HCT116 (cell line): ENCODE data around the gene ESR1. TPM values are rescaled to one million over a fixed set of nuclear protein-coding genes. Genes with fewer than 3 reads are reported as not detected.

ENCODE experiments used
- ATAC-seq: fragments of 200-7000 bp; cut with Tn5 transposase; 2 replicates; pipeline ENCODE4 v1.9.1; 2020; ENCODE audit warnings: mild to moderate bottlenecking, moderate library complexity
- BruUV-seq: library from RNA; stranded (reverse); fragments of 400-500 nt; replicated peaks from 2 replicates; lab custom pipeline; 2021; lab: Mats Ljungman, UMichigan
- CTCF ChIA-PET: fragments of 300-600 bp; sonication (Branson Sonifier 250); formaldehyde crosslinking; loops from one replicate; lab custom pipeline; 2021; ENCODE audit warnings: antibody characterized with exemption; lab: Charles Lee
- POLR2A ChIA-PET: fragments of 300-600, 350-600 bp; sonication (Branson Sonifier 250); formaldehyde crosslinking; loops from one replicate; lab custom pipeline; 2021; ENCODE audit warnings: antibody characterized with exemption; lab: Charles Lee
- RAD21 ChIA-PET, 2 experiments: fragments of 300-600 bp; sonication (Branson Sonifier 250); formaldehyde crosslinking; loops; one replicate each; lab custom pipeline; 2023; ENCODE audit warnings: low total read pairs in 2 of 2; ENCODE audit not compliant: uncharacterized antibody in 2 of 2, unreplicated experiment in 2 of 2, low non-redundant PET in 1 of 2; lab: Charles Lee
- DNase-seq: peaks from one replicate; pipeline ENCODE4 v3.0.0-alpha.2; 2010; ENCODE audit warnings: low read depth, low spot score
- H2AFZ ChIP-seq: fragments of 200-600 bp; shearing (Covaris generic), sonication (generic); 2 replicates; pipeline ENCODE4 v1.6.1; 2017; ENCODE audit warnings: low read depth, mixed run types, mixed read lengths, antibody characterized with exemption, low read length; ENCODE audit not compliant: poor library complexity, severe bottlenecking
- H3K27ac ChIP-seq: 2 replicates; pipeline ENCODE4 v1.5.1; 2012; ENCODE audit warnings: low read depth, low read length
- H3K27me3 ChIP-seq: fragments of 200-600 bp; sonication (generic); 2 replicates; pipeline ENCODE4 v1.6.1; 2016; ENCODE audit warnings: mixed run types, low read length, mixed read lengths; ENCODE audit not compliant: insufficient read depth
- H3K36me3 ChIP-seq, 2 experiments: fragments of 200-500 bp in 1 of 2; fragments of 200-600 bp in 1 of 2; sonication (Bioruptor generic) in 1 of 2; sonication (generic) in 1 of 2; 2 replicates each; pipeline versions ENCODE4 v1.5.1 to v1.6.1; 2014 to 2016; ENCODE audit warnings: low read length in 2 of 2, inconsistent platforms in 1 of 2, mixed read lengths in 1 of 2, mixed run types in 1 of 2; ENCODE audit not compliant: insufficient read depth in 2 of 2, control insufficient read depth in 1 of 2
- H3K4me1 ChIP-seq, 2 experiments: fragments of 200-600 bp in 1 of 2; sonication (generic) in 1 of 2; 2 replicates each; pipeline versions ENCODE4 v1.5.1 to v1.6.1; 2012 to 2017; ENCODE audit warnings: low read length in 2 of 2, inconsistent platforms in 1 of 2, mild to moderate bottlenecking in 1 of 2, mixed read lengths in 1 of 2, mixed run types in 1 of 2, moderate library complexity in 1 of 2; ENCODE audit not compliant: insufficient read depth in 2 of 2, control insufficient read depth in 1 of 2
- H3K4me2 ChIP-seq: fragments of 200-600 bp; sonication (generic); 2 replicates; pipeline ENCODE4 v1.6.1; 2017; ENCODE audit warnings: mixed run types, low read length, mixed read lengths
- H3K4me3 ChIP-seq, 2 experiments: fragments of 200-600 bp in 1 of 2; sonication (generic) in 1 of 2; replicated peaks in 1 of 2; 2 replicates each; pipeline ENCODE4 v1.5.1; 2011 to 2016; ENCODE audit warnings: low read length in 2 of 2, control low read depth in 1 of 2, low read depth in 1 of 2, mild to moderate bottlenecking in 1 of 2, mixed read lengths in 1 of 2, mixed run types in 1 of 2
- H3K79me2 ChIP-seq: fragments of 200-600 bp; sonication (generic); 2 replicates; pipeline ENCODE4 v1.6.1; 2017; ENCODE audit warnings: mild to moderate bottlenecking, mixed run types, low read length, moderate library complexity, mixed read lengths; ENCODE audit not compliant: insufficient read depth
- H3K9ac ChIP-seq: fragments of 200-600 bp; sonication (generic); 2 replicates; pipeline ENCODE4 v1.6.1; 2016; ENCODE audit warnings: low read length, mixed read lengths
- H3K9me2 ChIP-seq: fragments of 200-600 bp; sonication (generic), shearing (Covaris generic); 2 replicates; pipeline ENCODE4 v1.6.1; 2017; ENCODE audit warnings: mixed run types, mild to moderate bottlenecking, moderate library complexity; ENCODE audit not compliant: insufficient read depth
- H3K9me3 ChIP-seq, 2 experiments: fragments of 200-500 bp in 1 of 2; fragments of 200-600 bp in 1 of 2; sonication (Bioruptor generic) in 1 of 2; sonication (generic) in 1 of 2; 2 replicates each; pipeline ENCODE4 v1.6.1; 2014 to 2017; ENCODE audit warnings: low read length in 2 of 2, mixed read lengths in 2 of 2, inconsistent platforms in 1 of 2, low read depth in 1 of 2, mild to moderate bottlenecking in 1 of 2, mixed run types in 1 of 2, moderate library complexity in 1 of 2; ENCODE audit not compliant: control insufficient read depth in 1 of 2, insufficient read depth in 1 of 2
- H4K20me1 ChIP-seq: fragments of 200-600 bp; sonication (generic), shearing (Covaris generic); 2 replicates; pipeline ENCODE4 v1.6.1; 2017; ENCODE audit warnings: mixed run types, mild to moderate bottlenecking, moderate library complexity; ENCODE audit not compliant: insufficient read depth
- CEBPB ChIP-seq: IDR thresholded peaks from 2 replicates; pipeline ENCODE4 v1.6.1; 2012; ENCODE audit warnings: low read depth
- CTCF ChIP-seq, 3 experiments: fragments of 200-600 bp in 1 of 3; sonication (generic) in 1 of 3; IDR thresholded peaks in 2 of 3; conservative IDR thresholded peaks in 1 of 3; 2 replicates each; pipeline ENCODE4 v1.5.1; 2012 to 2017; ENCODE audit warnings: low read depth in 2 of 3, low read length in 2 of 3, antibody characterized with exemption in 1 of 3, borderline replicate concordance in 1 of 3, control low read depth in 1 of 3, mild to moderate bottlenecking in 1 of 3, mixed read lengths in 1 of 3, mixed run types in 1 of 3, moderate library complexity in 1 of 3; ENCODE audit not compliant: insufficient read depth in 1 of 3
- EZH2 ChIP-seq: fragments of 200-600 bp; sonication (generic); IDR thresholded peaks from 2 replicates; pipeline ENCODE4 v1.6.1; 2017; ENCODE audit warnings: antibody characterized with exemption, mixed run types
- MAX ChIP-seq: IDR thresholded peaks from 2 replicates; pipeline ENCODE4 v1.6.1; 2012
- POLR2AphosphoS5 ChIP-seq: IDR thresholded peaks from 2 replicates; pipeline ENCODE4 v1.6.1; 2011; ENCODE audit warnings: mild to moderate bottlenecking, low read depth, low read length, moderate library complexity
- SIN3A ChIP-seq: IDR thresholded peaks from 2 replicates; pipeline ENCODE4 v1.6.1; 2012; ENCODE audit warnings: low read depth
- SP1 ChIP-seq: IDR thresholded peaks from 2 replicates; pipeline ENCODE4 v1.6.1; 2012; ENCODE audit warnings: low read depth
- SRF ChIP-seq: IDR thresholded peaks from 2 replicates; pipeline ENCODE4 v1.6.1; 2012; ENCODE audit warnings: low read depth
- TCF7L2 ChIP-seq: IDR thresholded peaks from 2 replicates; pipeline ENCODE4 v1.7.0; 2011; ENCODE audit warnings: borderline replicate concordance, inconsistent platforms; ENCODE audit not compliant: insufficient read depth, insufficient read length; ENCODE audit errors: extremely low read depth
- ZNF274 ChIP-seq: fragments of 200-500 bp; sonication (Bioruptor generic); IDR thresholded peaks from 2 replicates; pipeline ENCODE4 v1.6.1; 2014; ENCODE audit warnings: mild to moderate bottlenecking, low read depth, low read length, inconsistent platforms
- intact Hi-C: fragments of 100-400 bp; cut with micrococcal nuclease; formaldehyde crosslinking; loops from 2 replicates; pipeline ENCODE4 v1.10.0; 2022
- total RNA-seq: library from RNA; stranded (reverse); gene quantifications from one replicate; pipeline ENCODE4 v1.2.1, GENCODE V29; 2021; ENCODE audit not compliant: unreplicated experiment

The ESR1 gene
- total RNA-seq, 1 experiment from 2014 or later, result 0.17 TPM

GRCh38 chr6:151813858-151814257 lies 6.4 kb downstream of the ESR1 start:
- no peaks in the 10 kb centered on the region for H3K4me1 ChIP-seq
- DNase-seq (no peak), ATAC-seq (no peak)
- CTCF ChIA-PET, result no interaction called here
- no TSS peak for BruUV-seq
- TF ChIP-seq MAX (no peak), POLR2AphosphoS5 (no peak), ZNF274 (no peak), CTCF (IDR thresholded peaks at IDR 0.05 in 2 of 3, conservative IDR thresholded peaks at IDR 0.05 in 1 of 3; ENCODE audit: borderline replicate concordance in 1 of 3, insufficient read depth in 1 of 3, low read depth in 2 of 3, low read length in 2 of 3) (no peak), TCF7L2 (no peak)
- H3K36me3 ChIP-seq, result no peaks in the 10 kb centered on the region
- H3K9ac ChIP-seq, result no peak overlapping the region
- no peaks in the 10 kb centered on the region for H3K79me2 ChIP-seq
- H3K9me3 ChIP-seq, result no peaks in the 10 kb centered on the region
- H3K27me3 ChIP-seq, result peaks cover 80% of the 10 kb centered on the region
- H3K4me2 ChIP-seq, result no peak overlapping the region
- RAD21 ChIA-PET, result no interaction called here
- no peaks in the 10 kb centered on the region for H4K20me1 ChIP-seq
- intact Hi-C loops, result no loop called here
- no peak overlapping the region for H3K27ac ChIP-seq
- H2AFZ ChIP-seq, result no peak overlapping the region
- no peak overlapping the region for H3K4me3 ChIP-seq
- POLR2A ChIA-PET, result no interaction called here
- no peaks in the 10 kb centered on the region for H3K9me2 ChIP-seq

GRCh38 chr6:151814614-151815013 lies 7.1 kb downstream of the ESR1 start:
- H3K4me2 ChIP-seq, result no peak overlapping the region
- H3K9ac ChIP-seq, result no peak overlapping the region
- DNase-seq, result no peak
- intact Hi-C loops, result no loop called here
- H3K79me2 ChIP-seq, result no peaks in the 10 kb centered on the region
- TF ChIP-seq CEBPB (no peak), EZH2 (no peak), POLR2AphosphoS5 (no peak), SIN3A (no peak), SRF (no peak), SP1 (no peak)
- H3K9me3 ChIP-seq, result no peaks in the 10 kb centered on the region
- H3K27ac ChIP-seq, result no peak overlapping the region
- BruUV-seq, result no TSS peak
- H2AFZ ChIP-seq, result no peak overlapping the region
- no peak for ATAC-seq
- H3K36me3 ChIP-seq, result no peaks in the 10 kb centered on the region
- H4K20me1 ChIP-seq, result no peaks in the 10 kb centered on the region
- POLR2A ChIA-PET, result no interaction called here
- H3K4me3 ChIP-seq, result no peak overlapping the region
- no peaks in the 10 kb centered on the region for H3K9me2 ChIP-seq
- H3K4me1 ChIP-seq, result no peaks in the 10 kb centered on the region
- peaks cover 78% of the 10 kb centered on the region for H3K27me3 ChIP-seq
- RAD21 ChIA-PET, result no interaction called here
- CTCF ChIA-PET, result no interaction called here
